ENCODE results near the gene MYCN.

The MYCN gene

GRCh38 chr2:15967415-15968279, 27.3 kb downstream of the MYCN start:
- no peaks in the 10 kb centered on the region for H3K9me3 ChIP-seq (ENCODE audit: control insufficient read depth, low read length)
- H2AFZ ChIP-seq (ENCODE audit: low read depth, low read length), result no peak overlapping the region
- H3K36me3 ChIP-seq (ENCODE audit: control insufficient read depth in 1 of 2, insufficient read depth in 2 of 2, low read depth in 1 of 2, low read length in 2 of 2), result no peaks in the 10 kb centered on the region
- H2BK12ac ChIP-seq (ENCODE audit: low read length in 2 of 2), result no peak overlapping the region
- no peak overlapping the region for H3K23ac ChIP-seq (ENCODE audit: low read length in 2 of 2)
- H3K27me3 ChIP-seq (ENCODE audit: control insufficient read depth in 1 of 2, insufficient read depth in 1 of 2, low read length in 2 of 2), result no peaks in the 10 kb centered on the region
- no peaks in the 10 kb centered on the region for H3K79me1 ChIP-seq (replicated peaks; ENCODE audit: low read length, poor library complexity, severe bottlenecking)
- no peak overlapping the region for H2AK5ac ChIP-seq (ENCODE audit: low read length, severe bottlenecking)
- no peak overlapping the region for H2BK5ac ChIP-seq (ENCODE audit: low read depth, low read length, poor library complexity, severe bottlenecking)
- no peak overlapping the region for H3K27ac ChIP-seq (ENCODE audit: low read length, poor library complexity, severe bottlenecking)
- no peak overlapping the region for H2BK120ac ChIP-seq (ENCODE audit: low read depth, low read length)
- 73% methylated on average over 9 of the region's 10 CpGs for WGBS
- no peak overlapping the region for H3K4ac ChIP-seq (ENCODE audit: low read depth in 1 of 2, low read length in 2 of 2)
- no peak for DNase-seq
- H3K4me1 ChIP-seq (ENCODE audit: control insufficient read depth, insufficient read depth, low read depth, low read length), result no peaks in the 10 kb centered on the region
- H3K4me2 ChIP-seq (ENCODE audit: low read length, poor library complexity, severe bottlenecking), result no peak overlapping the region
- no peak overlapping the region for H4K8ac ChIP-seq (ENCODE audit: low read length)
- no peak overlapping the region for H3K14ac ChIP-seq (ENCODE audit: low read length in 2 of 2)
- no peak overlapping the region for H2BK15ac ChIP-seq (ENCODE audit: low read depth, poor library complexity, severe bottlenecking)
- H4K91ac ChIP-seq (ENCODE audit: low read length), result no peak overlapping the region
- no peak overlapping the region for H3K4me3 ChIP-seq (ENCODE audit: insufficient read depth in 1 of 2, low read depth in 1 of 2, low read length in 2 of 2)
- no peak overlapping the region for H3K9ac ChIP-seq (ENCODE audit: low read length)
- H3K18ac ChIP-seq (ENCODE audit: low read depth in 1 of 2, low read length in 2 of 2), result no peak overlapping the region

- no peaks in the 10 kb centered on the region for H3K79me1 ChIP-seq (replicated peaks; ENCODE audit: low read length, poor library complexity, severe bottlenecking)
- H3K4ac ChIP-seq (ENCODE audit: low read depth in 1 of 2, low read length in 2 of 2), result no peak overlapping the region
- no peak overlapping the region for H3K18ac ChIP-seq (ENCODE audit: low read depth in 1 of 2, low read length in 2 of 2)
- no peaks in the 10 kb centered on the region for H3K36me3 ChIP-seq (ENCODE audit: control insufficient read depth in 1 of 2, insufficient read depth in 2 of 2, low read depth in 1 of 2, low read length in 2 of 2)
- no peaks in the 10 kb centered on the region for H3K4me1 ChIP-seq (ENCODE audit: control insufficient read depth, insufficient read depth, low read depth, low read length)
- no peaks in the 10 kb centered on the region for H3K9me3 ChIP-seq (ENCODE audit: control insufficient read depth, low read length)
- no peak overlapping the region for H4K91ac ChIP-seq (ENCODE audit: low read length)
- H3K27me3 ChIP-seq (ENCODE audit: control insufficient read depth in 1 of 2, insufficient read depth in 1 of 2, low read length in 2 of 2), result no peaks in the 10 kb centered on the region
- H2BK12ac ChIP-seq (ENCODE audit: low read length in 2 of 2), result no peak overlapping the region
- no peak overlapping the region for H3K4me2 ChIP-seq (ENCODE audit: low read length, poor library complexity, severe bottlenecking)
- H2AK5ac ChIP-seq (ENCODE audit: low read length, severe bottlenecking), result no peak overlapping the region
- H3K14ac ChIP-seq (ENCODE audit: low read length in 2 of 2), result no peak overlapping the region
- no peak overlapping the region for H2BK5ac ChIP-seq (ENCODE audit: low read depth, low read length, poor library complexity, severe bottlenecking)
- no peak overlapping the region for H3K27ac ChIP-seq (ENCODE audit: low read length, poor library complexity, severe bottlenecking)
- no peak overlapping the region for H3K4me3 ChIP-seq (ENCODE audit: insufficient read depth in 1 of 2, low read depth in 1 of 2, low read length in 2 of 2)
- H3K23ac ChIP-seq (ENCODE audit: low read length in 2 of 2), result no peak overlapping the region
- WGBS, result 79% methylated on average over 7 of the region's 7 CpGs
- no peak overlapping the region for H2BK120ac ChIP-seq (ENCODE audit: low read depth, low read length)
- DNase-seq, result no peak
- no peak overlapping the region for H3K9ac ChIP-seq (ENCODE audit: low read length)
- H2AFZ ChIP-seq (ENCODE audit: low read depth, low read length), result no peak overlapping the region
- H4K8ac ChIP-seq (ENCODE audit: low read length), result no peak overlapping the region
- no peak overlapping the region for H2BK15ac ChIP-seq (ENCODE audit: low read depth, poor library complexity, severe bottlenecking)
Measured at GRCh38 chr2:15968280-15969178, 28.2 kb downstream of the MYCN start.

GRCh38 chr2:15969214-15969613, 28.9 kb downstream of the MYCN start:
- Histone ChIP-seq H2BK15ac (ENCODE audit: low read depth, poor library complexity, severe bottlenecking) (no peak overlapping the region), H4K8ac (ENCODE audit: low read length) (no peak overlapping the region), H3K23ac (ENCODE audit: low read length in 2 of 2) (no peak overlapping the region), H2AFZ (ENCODE audit: low read depth, low read length) (no peak overlapping the region), H2BK120ac (ENCODE audit: low read depth, low read length) (no peak overlapping the region), H3K36me3 (ENCODE audit: control insufficient read depth in 1 of 2, insufficient read depth in 2 of 2, low read depth in 1 of 2, low read length in 2 of 2) (no peaks in the 10 kb centered on the region), H3K4me2 (ENCODE audit: low read length, poor library complexity, severe bottlenecking) (no peak overlapping the region), H3K27ac (ENCODE audit: low read length, poor library complexity, severe bottlenecking) (no peak overlapping the region), H3K18ac (ENCODE audit: low read depth in 1 of 2, low read length in 2 of 2) (no peak overlapping the region), H3K4me1 (ENCODE audit: control insufficient read depth, insufficient read depth, low read depth, low read length) (no peaks in the 10 kb centered on the region), H3K4me3 (ENCODE audit: insufficient read depth in 1 of 2, low read depth in 1 of 2, low read length in 2 of 2) (no peak overlapping the region), H3K14ac (ENCODE audit: low read length in 2 of 2) (no peak overlapping the region), H4K91ac (ENCODE audit: low read length) (no peak overlapping the region), H2BK5ac (ENCODE audit: low read depth, low read length, poor library complexity, severe bottlenecking) (no peak overlapping the region), H2BK12ac (ENCODE audit: low read length in 2 of 2) (no peak overlapping the region), H3K79me1 (replicated peaks; ENCODE audit: low read length, poor library complexity, severe bottlenecking) (no peaks in the 10 kb centered on the region), H3K4ac (ENCODE audit: low read depth in 1 of 2, low read length in 2 of 2) (no peak overlapping the region), H3K9ac (ENCODE audit: low read length) (no peak overlapping the region), H3K9me3 (ENCODE audit: control insufficient read depth, low read length) (no peaks in the 10 kb centered on the region), H2AK5ac (ENCODE audit: low read length, severe bottlenecking) (no peak overlapping the region), H3K27me3 (ENCODE audit: control insufficient read depth in 1 of 2, insufficient read depth in 1 of 2, low read length in 2 of 2) (no peaks in the 10 kb centered on the region)
- no peak for DNase-seq
- 96% methylated on average over 3 of the region's 4 CpGs for WGBS

GRCh38 chr2:15970701-15971100, 30.4 kb downstream of the MYCN start:
- H2BK120ac ChIP-seq (ENCODE audit: low read depth, low read length), result no peak overlapping the region
- no peak overlapping the region for H4K91ac ChIP-seq (ENCODE audit: low read length)
- H3K18ac ChIP-seq (ENCODE audit: low read depth in 1 of 2, low read length in 2 of 2), result no peak overlapping the region
- no peaks in the 10 kb centered on the region for H3K27me3 ChIP-seq (ENCODE audit: control insufficient read depth in 1 of 2, insufficient read depth in 1 of 2, low read length in 2 of 2)
- no peak for DNase-seq
- no peaks in the 10 kb centered on the region for H3K4me1 ChIP-seq (ENCODE audit: control insufficient read depth, insufficient read depth, low read depth, low read length)
- H2AFZ ChIP-seq (ENCODE audit: low read depth, low read length), result no peak overlapping the region
- H3K9me3 ChIP-seq (ENCODE audit: control insufficient read depth, low read length), result no peaks in the 10 kb centered on the region
- 93% methylated on average over 4 of the region's 5 CpGs for WGBS
- H3K4ac ChIP-seq (ENCODE audit: low read depth in 1 of 2, low read length in 2 of 2), result no peak overlapping the region
- no peak overlapping the region for H2BK5ac ChIP-seq (ENCODE audit: low read depth, low read length, poor library complexity, severe bottlenecking)
- H3K79me1 ChIP-seq (replicated peaks; ENCODE audit: low read length, poor library complexity, severe bottlenecking), result no peaks in the 10 kb centered on the region
- H2BK15ac ChIP-seq (ENCODE audit: low read depth, poor library complexity, severe bottlenecking), result no peak overlapping the region
- H3K27ac ChIP-seq (ENCODE audit: low read length, poor library complexity, severe bottlenecking), result no peak overlapping the region
- no peak overlapping the region for H3K23ac ChIP-seq (ENCODE audit: low read length in 2 of 2)
- H2BK12ac ChIP-seq (ENCODE audit: low read length in 2 of 2), result no peak overlapping the region
- no peak overlapping the region for H3K4me2 ChIP-seq (ENCODE audit: low read length, poor library complexity, severe bottlenecking)
- no peak overlapping the region for H3K9ac ChIP-seq (ENCODE audit: low read length)
- H2AK5ac ChIP-seq (ENCODE audit: low read length, severe bottlenecking), result no peak overlapping the region
- H3K14ac ChIP-seq (ENCODE audit: low read length in 2 of 2), result no peak overlapping the region
- H3K36me3 ChIP-seq (ENCODE audit: control insufficient read depth in 1 of 2, insufficient read depth in 2 of 2, low read depth in 1 of 2, low read length in 2 of 2), result no peaks in the 10 kb centered on the region
- no peak overlapping the region for H4K8ac ChIP-seq (ENCODE audit: low read length)
- H3K4me3 ChIP-seq (ENCODE audit: insufficient read depth in 1 of 2, low read depth in 1 of 2, low read length in 2 of 2), result no peak overlapping the region

All from mesenchymal stem cell (in vitro differentiated cells and primary cell).